Kidney (tissue), 14 donors: Measurements from ENCODE around the gene MIOX. TPM values are rescaled to one million over a fixed set of nuclear protein-coding genes. Genes with fewer than 3 reads are reported as not detected.

Experiments
- DNase-seq, 5 donors: peaks; one replicate each; pipeline ENCODE4 v3.0.0-alpha.2; 2013 to 2020
- FAIRE-seq: peaks from 2 replicates; lab custom pipeline; 2012; peaks lifted over from hg19 to GRCh38; lab: Jason Lieb, UNC
- H3K27ac ChIP-seq, 2 donors: one replicate each; pipeline ENCODE4 v1.7.0; 2013; ENCODE audit warnings: low read depth in 2 of 2, low read length in 2 of 2, inconsistent platforms in 1 of 2
- H3K27me3 ChIP-seq: one replicate; pipeline ENCODE4 v1.7.1; 2013; ENCODE audit warnings: low read length, inconsistent platforms; ENCODE audit not compliant: control insufficient read depth, insufficient read depth
- H3K36me3 ChIP-seq, 3 donors: one replicate each; pipeline versions ENCODE4 v1.7.0 to v1.7.1; 2013; ENCODE audit warnings: low read length in 3 of 3, control low read depth in 1 of 3, inconsistent platforms in 1 of 3; ENCODE audit not compliant: insufficient read depth in 3 of 3, control insufficient read depth in 2 of 3
- H3K4me1 ChIP-seq, 3 donors: one replicate each; pipeline versions ENCODE4 v1.7.0 to v1.7.1; 2013; ENCODE audit warnings: low read length in 3 of 3, inconsistent platforms in 1 of 3, low read depth in 1 of 3; ENCODE audit not compliant: control insufficient read depth in 2 of 3, insufficient read depth in 2 of 3
- H3K4me3 ChIP-seq, 3 donors: one replicate each; pipeline versions ENCODE4 v1.7.0 to v1.8.1; 2013; ENCODE audit warnings: low read length in 3 of 3, control low read depth in 1 of 3, inconsistent platforms in 1 of 3
- H3K9ac ChIP-seq, 3 donors: one replicate each; pipeline versions ENCODE4 v1.7.0 to v1.7.1; 2013; ENCODE audit warnings: low read length in 3 of 3, control low read depth in 1 of 3, inconsistent platforms in 1 of 3
- H3K9me3 ChIP-seq, 3 donors: one replicate each; pipeline versions ENCODE4 v1.7.0 to v1.7.1; 2013; ENCODE audit warnings: low read length in 3 of 3, control low read depth in 1 of 3, inconsistent platforms in 1 of 3; ENCODE audit not compliant: control insufficient read depth in 2 of 3, insufficient read depth in 1 of 3
- intact Hi-C: fragments of 100-400 bp; cut with DNase I; formaldehyde crosslinking; loops from one replicate; pipeline ENCODE4 v1.11.1; 2022
- polyA plus RNA-seq: library from polyadenylated mRNA; stranded (reverse); fragments of 350-450 nt; fragmentation: Illumina TruSeq; extraction: RNeasy Lipid Tissue Mini Kit (QIAGEN cat#74804); gene quantifications from one replicate; pipeline ENCODE4 v1.2.3, GENCODE V29; 2014; ENCODE audit warnings: low read depth, low replicate concordance; ENCODE audit not compliant: insufficient read depth
- total RNA-seq: library from RNA; stranded (reverse); fragmentation: NEBNext Ultra II Directional; extraction: Animal tissue kit (Norgen Biotek cat#: 25700); gene quantifications from one replicate; pipeline ENCODE4 v1.2.1, GENCODE V29; 2021
- TF ChIP-seq, protein P1 (sequence below): IDR thresholded peaks from 3 replicates; pipeline ENCODE4 v1.5.1; 2012; ENCODE audit warnings: mild to moderate bottlenecking, moderate library complexity, borderline replicate concordance; ENCODE audit not compliant: insufficient read depth; ENCODE audit errors: extremely low read depth
- donor health status: control.
- donor health status: control.
- donor health status: control.
- donor health status: control.
- donor health status: control.
- donor health status: DM: yes; HTN: yes; CAD: no.
- donor health status: Normal renal cell carcinoma (clear cell type).

Gene MIOX
- total and polyA plus RNA-seq, 2 donors from 2014 or later, result 3.5 to 455 TPM

- H3K36me3 ChIP-seq, result peaks cover 0 to 25% (median 15%) of the 10 kb centered on the region in 3 donors
- FAIRE-seq, result no peak
Observed at GRCh38 chr22:50438305-50439275, 48.1 kb upstream of the MIOX start.

DNA sequence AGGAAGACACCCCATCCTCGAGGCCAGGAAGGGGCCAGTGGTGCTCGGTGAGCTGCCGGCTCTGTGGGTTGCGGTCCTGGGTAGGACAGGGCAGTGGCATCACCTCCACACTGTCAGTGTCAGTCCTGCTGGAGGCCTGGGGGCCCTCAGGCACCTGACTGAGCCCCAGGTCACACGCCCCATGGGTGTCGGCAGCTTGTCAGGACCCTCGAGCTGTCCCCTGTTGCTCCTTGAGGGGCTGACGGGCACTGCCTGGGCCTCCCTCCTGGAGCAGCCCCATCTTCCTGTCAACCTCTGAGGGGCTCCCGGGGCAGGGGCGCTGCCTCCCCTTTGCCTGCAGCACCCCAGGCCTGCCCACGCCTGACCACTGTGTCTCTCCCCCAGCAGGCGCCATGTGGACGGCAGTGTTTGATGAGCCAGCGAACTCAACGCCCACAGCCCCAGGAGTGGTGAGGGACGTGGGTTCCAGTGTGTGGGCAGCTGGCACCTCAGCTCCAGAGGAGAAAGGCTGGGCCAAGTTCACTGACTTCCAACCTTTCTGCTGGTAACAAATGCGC lies 47.3 kb upstream of the MIOX start:
- DNase-seq (peak in 1 of 5 donors; percentile 69), FAIRE-seq (no peak)
- Histone ChIP-seq H3K27ac (no peak overlapping the region), H3K9me3 (no peaks in the 10 kb centered on the region), H3K4me1 (peaks cover 0 to 11% (median 8%) of the 10 kb centered on the region in 3 donors), H3K9ac (no peak overlapping the region), H3K4me3 (no peak overlapping the region), H3K36me3 (peaks cover 0 to 25% (median 15%) of the 10 kb centered on the region in 3 donors), H3K27me3 (no peaks in the 10 kb centered on the region)
- intact Hi-C loops, result no loop called here
- TF ChIP-seq, protein P1, sequence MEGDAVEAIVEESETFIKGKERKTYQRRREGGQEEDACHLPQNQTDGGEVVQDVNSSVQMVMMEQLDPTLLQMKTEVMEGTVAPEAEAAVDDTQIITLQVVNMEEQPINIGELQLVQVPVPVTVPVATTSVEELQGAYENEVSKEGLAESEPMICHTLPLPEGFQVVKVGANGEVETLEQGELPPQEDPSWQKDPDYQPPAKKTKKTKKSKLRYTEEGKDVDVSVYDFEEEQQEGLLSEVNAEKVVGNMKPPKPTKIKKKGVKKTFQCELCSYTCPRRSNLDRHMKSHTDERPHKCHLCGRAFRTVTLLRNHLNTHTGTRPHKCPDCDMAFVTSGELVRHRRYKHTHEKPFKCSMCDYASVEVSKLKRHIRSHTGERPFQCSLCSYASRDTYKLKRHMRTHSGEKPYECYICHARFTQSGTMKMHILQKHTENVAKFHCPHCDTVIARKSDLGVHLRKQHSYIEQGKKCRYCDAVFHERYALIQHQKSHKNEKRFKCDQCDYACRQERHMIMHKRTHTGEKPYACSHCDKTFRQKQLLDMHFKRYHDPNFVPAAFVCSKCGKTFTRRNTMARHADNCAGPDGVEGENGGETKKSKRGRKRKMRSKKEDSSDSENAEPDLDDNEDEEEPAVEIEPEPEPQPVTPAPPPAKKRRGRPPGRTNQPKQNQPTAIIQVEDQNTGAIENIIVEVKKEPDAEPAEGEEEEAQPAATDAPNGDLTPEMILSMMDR, result no peak

More at GRCh38 chr22:50438305-50439275, 48.1 kb upstream of the MIOX start:
- TF ChIP-seq, protein P1, result no peak
- no peaks in the 10 kb centered on the region for H3K9me3 ChIP-seq
- no peak overlapping the region for H3K4me3 ChIP-seq
- peak in 1 of 5 donors; percentile 73 for DNase-seq
- H3K27ac ChIP-seq, result no peak overlapping the region
- intact Hi-C loops, result no loop called here
- no peak overlapping the region for H3K9ac ChIP-seq
- H3K27me3 ChIP-seq, result no peaks in the 10 kb centered on the region
- H3K4me1 ChIP-seq, result peaks cover 0 to 6% (median 4%) of the 10 kb centered on the region in 3 donors

DNA sequence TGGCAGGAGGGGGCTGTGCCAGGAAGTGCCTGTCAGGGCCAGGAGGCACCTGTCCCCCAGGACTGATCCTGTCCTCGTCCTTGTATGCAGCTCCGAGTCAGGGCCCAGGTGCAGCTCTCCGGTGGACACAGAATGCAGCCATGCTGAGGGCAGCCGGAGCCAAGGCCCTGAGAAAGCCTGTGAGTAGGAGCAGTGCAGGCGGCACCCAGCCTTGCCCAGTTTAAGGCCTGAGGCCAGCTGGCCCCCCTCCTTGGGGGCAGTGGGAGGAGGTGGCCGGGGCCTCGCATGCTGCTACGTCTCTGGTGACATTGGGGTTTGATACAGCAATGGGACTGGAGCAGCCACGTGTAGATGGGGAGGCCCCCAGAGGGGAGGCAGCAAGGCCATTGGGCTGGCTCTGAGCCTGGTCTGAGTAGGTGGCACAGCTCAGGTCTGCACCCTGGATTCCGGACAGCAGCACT lies 46.8 kb upstream of the MIOX start:
- Histone ChIP-seq H3K36me3 (peaks cover 0 to 24% (median 15%) of the 10 kb centered on the region in 3 donors), H3K27me3 (no peaks in the 10 kb centered on the region), H3K4me3 (no peak overlapping the region), H3K27ac (no peak overlapping the region), H3K9me3 (no peaks in the 10 kb centered on the region), H3K9ac (no peak overlapping the region), H3K4me1 (peaks cover 0 to 14% (median 11%) of the 10 kb centered on the region in 3 donors)
- DNase-seq, result peak in 1 of 5 donors; percentile 59
- TF ChIP-seq, protein P1, result no peak
- no peak for FAIRE-seq
- intact Hi-C loops, result no loop called here
